BLaER1 (cell line): ENCODE results near the gene CDADC1.

ENCODE experiments used
- H3K27ac ChIP-seq: shearing (Covaris generic); formaldehyde crosslinking; 2 replicates; pipeline ENCODE4 v1.8.1; 2022
- H3K27me3 ChIP-seq: shearing (Covaris generic); formaldehyde crosslinking; 2 replicates; pipeline ENCODE4 v1.8.1; 2022
- H3K36me3 ChIP-seq: shearing (Covaris generic); formaldehyde crosslinking; 2 replicates; pipeline ENCODE4 v1.8.1; 2022
- H3K4me1 ChIP-seq: shearing (Covaris generic); formaldehyde crosslinking; 2 replicates; pipeline ENCODE4 v1.8.1; 2022
- H3K4me2 ChIP-seq: shearing (Covaris generic); formaldehyde crosslinking; 2 replicates; pipeline ENCODE4 v1.8.1; 2022
- H3K4me3 ChIP-seq: shearing (Covaris generic); formaldehyde crosslinking; 2 replicates; pipeline ENCODE4 v1.8.1; 2022
- H3K9ac ChIP-seq: shearing (Covaris generic); formaldehyde crosslinking; 2 replicates; pipeline ENCODE4 v1.8.1; 2022
- H3K9me3 ChIP-seq: shearing (Covaris generic); formaldehyde crosslinking; 2 replicates; pipeline ENCODE4 v1.8.1; 2022
- H4K20me1 ChIP-seq: shearing (Covaris generic); formaldehyde crosslinking; 2 replicates; pipeline ENCODE4 v1.8.1; 2022
- Cebpa-rat ChIP-seq: shearing (Covaris generic); IDR thresholded peaks from 2 replicates; pipeline ENCODE4 v1.8.1; 2022

CDADC1 gene

DNA sequence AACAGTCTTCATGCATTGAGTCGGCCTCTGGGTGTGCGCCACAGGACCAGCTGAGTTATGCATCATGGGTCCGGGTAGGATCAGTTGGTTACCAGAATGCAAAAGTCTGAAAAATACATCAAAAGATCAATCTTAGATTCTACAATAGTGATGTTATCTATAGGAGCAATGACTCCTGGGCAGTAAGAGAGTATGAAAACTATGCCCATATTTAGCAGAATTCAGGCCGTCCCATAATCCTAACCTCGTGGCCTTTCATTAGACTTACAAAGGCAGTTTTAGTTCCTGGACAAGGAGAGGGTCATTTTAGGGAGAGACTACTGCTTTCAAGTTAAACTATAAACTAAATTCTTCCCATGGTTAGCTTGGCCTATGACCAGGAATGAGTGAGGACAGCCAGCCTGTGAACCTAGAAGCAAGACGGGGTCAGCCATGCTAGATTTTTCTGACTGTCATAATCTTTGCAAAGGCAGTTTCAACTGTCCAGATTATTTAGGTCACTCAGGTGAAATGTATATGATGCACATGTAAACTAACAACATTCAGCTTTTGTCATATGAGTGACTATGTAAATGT lies 11.8 kb upstream of the CDADC1 start:
- H4K20me1 ChIP-seq: no peaks in the 10 kb centered on the region
- H3K4me3 ChIP-seq: no peak overlapping the region
- no peak overlapping the region for H3K4me2 ChIP-seq
- H3K36me3 ChIP-seq: no peaks in the 10 kb centered on the region
- no peak for TF ChIP-seq Cebpa-rat
- no peak overlapping the region for H3K9ac ChIP-seq
- H3K9me3 ChIP-seq: no peaks in the 10 kb centered on the region
- H3K4me1 ChIP-seq: no peaks in the 10 kb centered on the region; the same call in 1 of the 2 replicates
- H3K27me3 ChIP-seq: no peaks in the 10 kb centered on the region
- no peak overlapping the region for H3K27ac ChIP-seq

GRCh38 chr13:49238621-49239020 lies 9.1 kb upstream of the CDADC1 start:
- no peaks in the 10 kb centered on the region for H4K20me1 ChIP-seq
- no peaks in the 10 kb centered on the region for H3K27me3 ChIP-seq
- no peak overlapping the region for H3K4me3 ChIP-seq
- no peaks in the 10 kb centered on the region for H3K36me3 ChIP-seq
- no peak overlapping the region for H3K4me2 ChIP-seq
- H3K9me3 ChIP-seq: peaks cover 12% of the 10 kb centered on the region
- H3K27ac ChIP-seq: no peak overlapping the region
- no peaks in the 10 kb centered on the region; the same call in 1 of the 2 replicates for H3K4me1 ChIP-seq
- no peak overlapping the region for H3K9ac ChIP-seq
- TF ChIP-seq Cebpa-rat: no peak

GRCh38 chr13:49240017-49240416 lies 7.7 kb upstream of the CDADC1 start:
- peaks cover 12% of the 10 kb centered on the region for H3K9me3 ChIP-seq
- H3K4me2 ChIP-seq: no peak overlapping the region
- no peak overlapping the region for H3K4me3 ChIP-seq
- no peak overlapping the region for H3K9ac ChIP-seq
- no peaks in the 10 kb centered on the region for H3K36me3 ChIP-seq
- H4K20me1 ChIP-seq: no peaks in the 10 kb centered on the region
- no peak for TF ChIP-seq Cebpa-rat
- no peaks in the 10 kb centered on the region; the same call in 1 of the 2 replicates for H3K4me1 ChIP-seq
- no peaks in the 10 kb centered on the region for H3K27me3 ChIP-seq
- no peak overlapping the region for H3K27ac ChIP-seq

DNA sequence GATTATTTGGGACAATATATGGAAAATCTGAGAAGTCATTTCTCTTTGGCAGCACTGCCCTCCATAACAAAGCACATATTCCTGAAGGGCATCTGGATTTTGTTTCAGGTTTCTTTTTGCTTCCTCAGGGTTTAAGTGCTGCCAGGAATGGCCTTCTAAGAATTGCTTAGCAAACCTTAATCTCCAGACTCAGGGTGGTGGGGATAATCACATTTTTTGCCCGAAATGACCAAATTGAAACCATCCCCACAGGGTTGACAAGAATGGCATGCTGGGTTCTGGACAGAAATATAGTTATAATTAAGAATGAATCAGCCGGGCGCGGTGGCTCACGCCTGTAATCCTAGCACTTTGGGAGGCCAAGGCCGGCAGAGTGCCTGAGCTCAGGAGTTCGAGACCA lies 6.4 kb upstream of the CDADC1 start:
- Histone ChIP-seq H3K4me3 (no peak overlapping the region), H4K20me1 (no peaks in the 10 kb centered on the region), H3K9ac (no peak overlapping the region), H3K36me3 (no peaks in the 10 kb centered on the region), H3K27me3 (no peaks in the 10 kb centered on the region), H3K4me1 (no peaks in the 10 kb centered on the region; the same call in 1 of the 2 replicates), H3K9me3 (peaks cover 12% of the 10 kb centered on the region), H3K27ac (no peak overlapping the region), H3K4me2 (no peak overlapping the region)
- TF ChIP-seq Cebpa-rat: no peak

DNA sequence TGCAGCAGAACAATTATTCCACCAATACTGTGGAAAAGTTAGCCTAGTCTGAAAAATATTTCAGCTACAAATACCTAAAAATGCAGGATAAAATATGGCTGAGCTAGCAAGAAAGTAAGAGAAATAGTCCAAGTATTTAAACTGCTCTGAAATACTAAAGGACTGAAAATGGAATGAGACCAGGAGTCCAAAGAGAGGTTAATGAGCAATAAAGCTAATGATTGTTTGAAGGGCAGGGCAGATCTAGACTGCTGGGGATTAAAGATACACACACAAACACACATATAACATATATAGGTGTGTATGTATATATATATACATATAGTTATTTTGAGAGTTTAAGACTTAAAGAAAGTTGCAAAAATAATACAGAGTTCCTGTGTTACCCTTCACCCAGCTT lies 2.6 kb upstream of the CDADC1 start:
- no peak for TF ChIP-seq Cebpa-rat
- Histone ChIP-seq H4K20me1 (no peaks in the 10 kb centered on the region), H3K36me3 (no peaks in the 10 kb centered on the region; the same call in 1 of the 2 replicates), H3K9me3 (peaks cover 12% of the 10 kb centered on the region), H3K4me2 (no peak overlapping the region), H3K4me3 (no peak overlapping the region), H3K9ac (no peak overlapping the region), H3K27ac (no peak overlapping the region), H3K4me1 (peaks cover 25% of the 10 kb centered on the region), H3K27me3 (no peaks in the 10 kb centered on the region)

DNA sequence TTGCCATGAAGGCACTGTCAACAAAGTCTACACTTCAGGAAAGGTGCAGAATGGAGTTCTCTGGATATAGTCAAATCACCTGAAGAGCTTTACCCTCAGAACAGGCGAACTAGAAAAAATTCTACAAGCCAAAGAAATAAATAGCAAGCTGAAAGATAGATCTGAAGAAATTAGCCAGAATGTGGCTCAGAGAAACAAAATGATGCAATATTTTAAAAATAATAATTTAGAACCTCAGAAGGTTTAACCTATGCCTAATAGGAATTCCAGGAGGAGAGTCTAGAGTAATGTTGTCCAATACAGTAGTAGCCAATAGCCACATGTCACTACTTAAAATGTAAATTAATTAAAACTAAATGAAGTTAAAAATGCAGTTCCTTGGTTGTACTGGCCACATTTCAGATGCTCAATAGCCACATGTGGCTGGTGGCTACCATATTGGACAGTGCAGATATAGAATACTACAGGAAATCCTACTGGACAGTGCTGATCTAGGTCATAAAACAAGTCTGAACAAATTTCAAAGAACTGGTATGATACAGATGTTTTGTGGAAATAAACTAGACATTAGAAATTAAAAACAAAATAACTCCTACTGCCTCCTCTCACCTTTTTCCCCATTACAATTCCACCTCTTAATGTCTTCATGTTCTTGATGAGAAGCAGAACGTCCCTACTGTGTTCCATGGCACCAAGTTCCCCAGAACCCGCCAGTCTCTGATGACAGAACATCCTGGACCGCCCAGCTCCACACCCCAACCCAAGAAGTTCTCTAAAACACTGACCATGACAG lies 679 bp upstream of the CDADC1 start:
- peak overlapping the region; percentile 96 for H3K4me2 ChIP-seq
- peak overlapping the region; percentile 88 for H3K9ac ChIP-seq
- H3K27ac ChIP-seq: peak overlapping the region; percentile 79
- H3K27me3 ChIP-seq: no peaks in the 10 kb centered on the region
- peaks cover 11% of the 10 kb centered on the region for H3K9me3 ChIP-seq
- no peak for TF ChIP-seq Cebpa-rat
- H3K36me3 ChIP-seq: peaks cover 8% of the 10 kb centered on the region
- H4K20me1 ChIP-seq: no peaks in the 10 kb centered on the region
- peak overlapping the region; percentile 85 for H3K4me3 ChIP-seq
- peaks cover 29% of the 10 kb centered on the region for H3K4me1 ChIP-seq

DNA sequence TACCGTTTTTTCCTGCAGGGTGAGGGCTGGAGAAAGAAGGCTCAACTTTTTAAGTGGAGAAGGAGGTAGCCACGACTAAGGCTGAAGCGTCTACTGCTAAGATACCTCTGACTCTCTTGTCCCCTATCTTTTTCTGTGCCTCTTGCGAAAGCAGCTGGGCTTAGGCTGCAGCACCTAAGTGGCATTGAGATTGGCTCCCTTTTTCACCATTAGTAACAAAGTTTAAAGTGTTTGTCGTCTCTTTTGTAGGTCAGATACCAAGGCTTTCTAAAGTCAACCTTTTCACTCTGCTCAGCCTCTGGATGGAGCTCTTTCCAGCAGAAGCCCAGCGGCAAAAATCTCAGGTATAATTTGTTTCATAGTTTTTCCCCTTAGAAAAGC lies 887 bp downstream of the CDADC1 start:
- peaks cover 13% of the 10 kb centered on the region for H3K36me3 ChIP-seq
- TF ChIP-seq Cebpa-rat: no peak
- peaks cover 33% of the 10 kb centered on the region for H3K4me1 ChIP-seq
- peak overlapping the region; percentile 88 for H3K9ac ChIP-seq
- H3K27ac ChIP-seq: peak overlapping the region; percentile 79
- no peaks in the 10 kb centered on the region for H3K27me3 ChIP-seq
- H3K4me2 ChIP-seq: peak overlapping the region; percentile 96
- peak overlapping the region; percentile 85 for H3K4me3 ChIP-seq
- no peaks in the 10 kb centered on the region for H3K9me3 ChIP-seq
- H4K20me1 ChIP-seq: no peaks in the 10 kb centered on the region

DNA sequence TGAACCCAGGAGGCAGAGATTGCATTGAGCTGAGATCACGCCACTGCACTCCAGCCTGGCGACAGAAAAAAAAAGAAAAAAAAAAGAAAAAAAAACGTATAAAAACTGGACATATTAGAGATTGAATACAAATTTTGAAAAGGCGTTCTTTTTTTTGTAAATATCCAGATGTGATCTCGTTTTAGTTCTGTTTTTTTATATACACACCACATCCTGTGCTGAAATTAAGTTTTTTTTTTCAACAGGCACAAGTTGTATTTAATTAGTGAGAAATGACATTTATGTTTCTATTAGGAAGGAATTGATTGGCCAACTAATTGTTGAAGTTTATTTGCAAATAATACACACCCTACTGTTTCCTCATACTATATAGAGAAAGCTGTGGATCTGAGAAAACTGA lies 3.6 kb downstream of the CDADC1 start:
- no peak for TF ChIP-seq Cebpa-rat
- Histone ChIP-seq H4K20me1 (no peaks in the 10 kb centered on the region), H3K9ac (no peak overlapping the region), H3K4me3 (no peak overlapping the region), H3K27me3 (no peaks in the 10 kb centered on the region), H3K4me2 (no peak overlapping the region), H3K4me1 (peaks cover 43% of the 10 kb centered on the region), H3K27ac (no peak overlapping the region), H3K36me3 (peaks cover 34% of the 10 kb centered on the region), H3K9me3 (no peaks in the 10 kb centered on the region)

- no peaks in the 10 kb centered on the region for H3K9me3 ChIP-seq
- no peak overlapping the region for H3K27ac ChIP-seq
- no peaks in the 10 kb centered on the region for H4K20me1 ChIP-seq
- H3K4me1 ChIP-seq: peaks cover 53% of the 10 kb centered on the region
- H3K9ac ChIP-seq: no peak overlapping the region
- H3K4me2 ChIP-seq: no peak overlapping the region
- peaks cover 34% of the 10 kb centered on the region for H3K36me3 ChIP-seq
- H3K4me3 ChIP-seq: no peak overlapping the region
- H3K27me3 ChIP-seq: no peaks in the 10 kb centered on the region
- TF ChIP-seq Cebpa-rat: no peak
Observed at GRCh38 chr13:49253310-49253709, 5.6 kb downstream of the CDADC1 start.

- no peaks in the 10 kb centered on the region for H4K20me1 ChIP-seq
- H3K4me2 ChIP-seq: peak overlapping the region; percentile 30
- no peaks in the 10 kb centered on the region for H3K27me3 ChIP-seq
- peaks cover 34% of the 10 kb centered on the region for H3K36me3 ChIP-seq
- H3K4me1 ChIP-seq: peaks cover 50% of the 10 kb centered on the region
- H3K9ac ChIP-seq: no peak overlapping the region
- H3K27ac ChIP-seq: no peak overlapping the region
- no peak overlapping the region for H3K4me3 ChIP-seq
- no peaks in the 10 kb centered on the region for H3K9me3 ChIP-seq
- no peak for TF ChIP-seq Cebpa-rat
Observed at GRCh38 chr13:49254007-49254406, 6.3 kb downstream of the CDADC1 start.
